ENCODE measurements around the gene METTL2B. TPM values are rescaled to one million over a fixed set of nuclear protein-coding genes. Genes with fewer than 3 reads are reported as not detected.

The METTL2B gene
- total RNA-seq, 1 experiment from 2014 or later, result 44.3 TPM

- Mint-ChIP-seq H3K9me3 (no peaks in the 10 kb centered on the region), H3K4me1 (peaks cover 24 to 35% of the 10 kb centered on the region in 2 experiments), H3K36me3 (ENCODE audit: insufficient read depth in 1 of 3, low read depth in 3 of 3) (peaks cover 0 to 2% (median 0%) of the 10 kb centered on the region in 3 experiments; a peak in 1 of 7 replicates), H3K27me3 (ENCODE audit: low read depth) (peaks cover 20% of the 10 kb centered on the region), H3K27ac (no peak overlapping the region), H3K4me3 (no peak overlapping the region)
- no peak overlapping the region for H2BK120ac ChIP-seq (ENCODE audit: low read depth, low read length, poor library complexity, severe bottlenecking)
- H3K56ac ChIP-seq (ENCODE audit: insufficient read length, low read depth, low read length), result no peak overlapping the region
- H2BK15ac ChIP-seq (ENCODE audit: low read depth, low read length), result no peak overlapping the region
- H3T11ph ChIP-seq (ENCODE audit: low read length), result no peak overlapping the region
- DNase-seq, result no peak
- H3K79me2 ChIP-seq (ENCODE audit: insufficient read depth, low read length), result no peaks in the 10 kb centered on the region
- TF ChIP-seq, protein P1, sequence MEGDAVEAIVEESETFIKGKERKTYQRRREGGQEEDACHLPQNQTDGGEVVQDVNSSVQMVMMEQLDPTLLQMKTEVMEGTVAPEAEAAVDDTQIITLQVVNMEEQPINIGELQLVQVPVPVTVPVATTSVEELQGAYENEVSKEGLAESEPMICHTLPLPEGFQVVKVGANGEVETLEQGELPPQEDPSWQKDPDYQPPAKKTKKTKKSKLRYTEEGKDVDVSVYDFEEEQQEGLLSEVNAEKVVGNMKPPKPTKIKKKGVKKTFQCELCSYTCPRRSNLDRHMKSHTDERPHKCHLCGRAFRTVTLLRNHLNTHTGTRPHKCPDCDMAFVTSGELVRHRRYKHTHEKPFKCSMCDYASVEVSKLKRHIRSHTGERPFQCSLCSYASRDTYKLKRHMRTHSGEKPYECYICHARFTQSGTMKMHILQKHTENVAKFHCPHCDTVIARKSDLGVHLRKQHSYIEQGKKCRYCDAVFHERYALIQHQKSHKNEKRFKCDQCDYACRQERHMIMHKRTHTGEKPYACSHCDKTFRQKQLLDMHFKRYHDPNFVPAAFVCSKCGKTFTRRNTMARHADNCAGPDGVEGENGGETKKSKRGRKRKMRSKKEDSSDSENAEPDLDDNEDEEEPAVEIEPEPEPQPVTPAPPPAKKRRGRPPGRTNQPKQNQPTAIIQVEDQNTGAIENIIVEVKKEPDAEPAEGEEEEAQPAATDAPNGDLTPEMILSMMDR (conservative IDR thresholded peaks at IDR 0.05), result no peak
- H2AK5ac ChIP-seq (ENCODE audit: insufficient read length, low read length), result no peak overlapping the region
- H3K14ac ChIP-seq (ENCODE audit: insufficient read depth, low read length), result no peak overlapping the region
- no peaks in the 10 kb centered on the region for H4K20me1 ChIP-seq (ENCODE audit: control insufficient read depth, insufficient read depth, insufficient read length)
- no peak overlapping the region for H3K18ac ChIP-seq (ENCODE audit: insufficient read length, low read depth, low read length)
- H3K4ac ChIP-seq (ENCODE audit: low read depth, low read length), result no peak overlapping the region
- no peaks in the 10 kb centered on the region for H3K79me1 ChIP-seq (ENCODE audit: insufficient read depth, low read depth, low read length, poor library complexity, severe bottlenecking)
- no peak overlapping the region for H2BK20ac ChIP-seq (ENCODE audit: low read depth, low read length, poor library complexity, severe bottlenecking)
- no peak overlapping the region for H3K4me2 ChIP-seq (ENCODE audit: insufficient read depth, insufficient read length, low read length)
- H3K23me2 ChIP-seq (ENCODE audit: insufficient read length, low read depth, low read length, poor library complexity, severe bottlenecking), result peaks cover under 1% of the 10 kb centered on the region
- no peak overlapping the region for H2AFZ ChIP-seq (ENCODE audit: low read length)
- H3K9me3 ChIP-seq (ENCODE audit: control insufficient read depth, low read depth, low read length), result no peaks in the 10 kb centered on the region
- H3K27ac ChIP-seq (ENCODE audit: insufficient read length, low read depth, low read length), result no peak overlapping the region
- WGBS (ENCODE audit: extremely low coverage, insufficient read length, low lambda C conversion rate), result no CpG with 5 or more reads among the region's 5 CpGs
- H3K27me3 ChIP-seq (ENCODE audit: insufficient read depth, low read length), result no peaks in the 10 kb centered on the region
- no peak overlapping the region for H4K91ac ChIP-seq (ENCODE audit: insufficient read length, low read depth, low read length)
- H4K8ac ChIP-seq (replicated peaks; ENCODE audit: insufficient read length, low read depth, low read length), result no peak overlapping the region
- H3K4me1 ChIP-seq (ENCODE audit: insufficient read depth, low read length), result no peaks in the 10 kb centered on the region
- no peak overlapping the region for H2BK5ac ChIP-seq (ENCODE audit: insufficient read length, low read length)
- H3K23ac ChIP-seq (ENCODE audit: insufficient read length, low read depth, low read length), result no peak overlapping the region
- H4K5ac ChIP-seq (ENCODE audit: insufficient read length, low read depth, low read length), result no peak overlapping the region
- no peak overlapping the region for H3K9ac ChIP-seq (ENCODE audit: extremely low read depth, insufficient read length, low read length)
- H2BK12ac ChIP-seq (ENCODE audit: insufficient read length, low read depth, low read length), result no peak overlapping the region
Measured at GRCh38 chr7:128450913-128451312, 25.6 kb upstream of the METTL2B start.

Data from H9 (cell line).